ENCODE data around the gene CNBP. TPM values are rescaled to one million over a fixed set of nuclear protein-coding genes. Genes with fewer than 3 reads are reported as not detected.
"Not testable (repeated sequence)": the region's sequence is repeated elsewhere in the genome, so short reads cannot be mapped to it uniquely, and the experiment has no call there.

The CNBP gene
- total RNA-seq, 4 donors from 2014 or later: 191 to 261 (median 231) TPM

DNA sequence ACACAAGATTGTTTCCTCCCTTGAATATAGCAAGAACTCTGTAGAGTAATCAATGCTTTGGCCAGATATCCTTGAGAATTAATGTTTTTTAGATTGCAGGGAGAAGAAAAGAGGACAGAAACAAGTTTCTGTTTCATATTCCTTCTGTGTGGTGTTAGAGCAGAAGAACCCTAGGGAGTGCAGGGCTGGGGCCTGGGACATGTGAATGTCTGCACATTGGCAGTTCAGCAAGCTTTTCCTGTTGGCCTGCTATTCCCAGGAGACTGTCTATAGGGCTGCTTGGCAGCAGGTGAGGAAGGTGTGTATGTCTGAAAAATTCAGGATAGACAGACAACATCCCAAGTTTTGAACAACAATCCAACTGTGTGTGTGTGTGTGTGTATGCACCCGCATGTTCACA lies 13.6 kb upstream of the CNBP start:
- TF ChIP-seq CTCF (IDR thresholded peaks at IDR 0.05) (no peak), POLR2A (IDR thresholded peaks at IDR 0.05) (no peak)
- Histone ChIP-seq H3K27me3 (no peaks in the 10 kb centered on the region), H3K36me3 (no peaks in the 10 kb centered on the region), H3K27ac (no peak overlapping the region), H3K4me1 (peaks cover 0 to 9% (median 0%) of the 10 kb centered on the region in 4 donors), H3K4me3 (no peak overlapping the region), H3K9me3 (no peaks in the 10 kb centered on the region)
- DNase-seq: no peak

- peaks cover 0 to 9% (median 0%) of the 10 kb centered on the region in 4 donors for H3K4me1 ChIP-seq
- TF ChIP-seq CTCF (IDR thresholded peaks at IDR 0.05): no peak
- no peak for TF ChIP-seq POLR2A (IDR thresholded peaks at IDR 0.05)
- no peaks in the 10 kb centered on the region for H3K36me3 ChIP-seq
- H3K4me3 ChIP-seq: no peak overlapping the region
- H3K27me3 ChIP-seq: no peaks in the 10 kb centered on the region
- H3K9me3 ChIP-seq: no peaks in the 10 kb centered on the region
- H3K27ac ChIP-seq: peak overlapping the region in 1 of 4 donors; percentile 71
- DNase-seq: no peak
These were observed 12.9 kb upstream of the CNBP start for GRCh38 chr3:129196601-129197000.

GRCh38 chr3:129195731-129196256 lies 12.1 kb upstream of the CNBP start:
- Histone ChIP-seq H3K27me3 (no peaks in the 10 kb centered on the region), H3K4me3 (no peak overlapping the region), H3K27ac (peak overlapping the region in 3 of 4 donors; percentile 10 to 71 (median 57)), H3K36me3 (no peaks in the 10 kb centered on the region), H3K4me1 (peaks cover 0 to 9% (median 0%) of the 10 kb centered on the region in 4 donors), H3K9me3 (no peaks in the 10 kb centered on the region)
- TF ChIP-seq POLR2A (IDR thresholded peaks at IDR 0.05) (no peak), CTCF (IDR thresholded peaks at IDR 0.05) (peak in 2 of 6 experiments; percentile 8 to 16)
- peak in 1 of 3 donors; percentile 66 for DNase-seq

- H3K36me3 ChIP-seq, H3K27ac ChIP-seq, H3K4me3 ChIP-seq: not testable (repeated sequence)
These were observed 6.1 kb upstream of the CNBP start for GRCh38 chr3:129189793-129190192.

GRCh38 chr3:129187857-129188256 lies 4.2 kb upstream of the CNBP start:
- peaks cover 0 to 15% (median 6%) of the 10 kb centered on the region in 4 donors for H3K4me1 ChIP-seq
- no peaks in the 10 kb centered on the region for H3K9me3 ChIP-seq
- DNase-seq: no peak
- H3K27me3 ChIP-seq: no peaks in the 10 kb centered on the region
- TF ChIP-seq CTCF (IDR thresholded peaks at IDR 0.05) (no peak), POLR2A (IDR thresholded peaks at IDR 0.05) (no peak)
- no peak overlapping the region for H3K27ac ChIP-seq
- H3K4me3 ChIP-seq: no peak overlapping the region
- no peaks in the 10 kb centered on the region for H3K36me3 ChIP-seq

More at GRCh38 chr3:129189793-129190192, 6.1 kb upstream of the CNBP start:
- DNase-seq, H3K4me1 ChIP-seq, H3K27me3 ChIP-seq, H3K9me3 ChIP-seq: not testable (repeated sequence)

GRCh38 chr3:129185783-129186182 lies 2.1 kb upstream of the CNBP start:
- TF ChIP-seq POLR2A (IDR thresholded peaks at IDR 0.05): no peak
- TF ChIP-seq CTCF (IDR thresholded peaks at IDR 0.05): no peak
- Histone ChIP-seq H3K36me3 (no peaks in the 10 kb centered on the region), H3K4me1 (peaks cover 0 to 17% (median 7%) of the 10 kb centered on the region in 4 donors), H3K27ac (peak overlapping the region in 3 of 4 donors; percentile 85 to 98 (median 98)), H3K9me3 (no peaks in the 10 kb centered on the region), H3K4me3 (peak overlapping the region in 1 of 4 donors; percentile 9), H3K27me3 (no peaks in the 10 kb centered on the region)
- no peak for DNase-seq

GRCh38 chr3:129184784-129185542 lies 1.3 kb upstream of the CNBP start:
- not testable (repeated sequence) for H3K9me3 ChIP-seq, H3K27me3 ChIP-seq, H3K36me3 ChIP-seq, DNase-seq
- peak overlapping the region in 2 of 4 donors; percentile 71 to 94 for H3K4me3 ChIP-seq
- H3K4me1 ChIP-seq: peaks cover 0 to 25% (median 14%) of the 10 kb centered on the region in 4 donors
- H3K27ac ChIP-seq: peak overlapping the region in 3 of 4 donors; percentile 71 to 98 (median 98)

Measured in Peyer's patch (tissue), 4 donors.